Activated B cell treated with CpG ODN at 0.5 μM for 24 hours (primary cell): ENCODE results near the gene IRF5. TPM values are rescaled to one million over a fixed set of nuclear protein-coding genes. Genes with fewer than 3 reads are reported as not detected.

Source experiments
- ATAC-seq: fragments of 200-7000 bp; cut with Tn5 transposase; one replicate; pipeline ENCODE4 v1.10.0; 2021; ENCODE audit warnings: low read depth, mild to moderate bottlenecking, moderate library complexity
- CTCF ChIA-PET: fragments of 350-600 bp; sonication (Branson Sonifier 250); formaldehyde crosslinking; loops from one replicate; lab custom pipeline; 2021; ENCODE audit warnings: antibody characterized with exemption; lab: Charles Lee
- POLR2A ChIA-PET: fragments of 350-600 bp; sonication (Branson Sonifier 250); formaldehyde crosslinking; loops from one replicate; lab custom pipeline; 2021; ENCODE audit warnings: antibody characterized with exemption; lab: Charles Lee
- DNase-seq: peaks from one replicate; pipeline ENCODE4 v3.0.0; 2022
- H3K27ac Mint-ChIP-seq: one replicate; pipeline ENCODE4 v1.8.0; 2020; ENCODE audit warnings: mixed read lengths
- H3K27me3 Mint-ChIP-seq: one replicate; pipeline ENCODE4 v1.8.0; 2021; ENCODE audit warnings: mixed read lengths
- H3K36me3 Mint-ChIP-seq: one replicate; pipeline ENCODE4 v1.8.0; 2021; ENCODE audit warnings: low read depth, mixed read lengths
- H3K4me1 Mint-ChIP-seq: one replicate; pipeline ENCODE4 v1.8.0; 2021; ENCODE audit warnings: mixed read lengths
- H3K4me3 Mint-ChIP-seq: one replicate; pipeline ENCODE4 v1.8.0; 2020; ENCODE audit warnings: mild to moderate bottlenecking, mixed read lengths
- H3K9me3 Mint-ChIP-seq: one replicate; pipeline ENCODE4 v1.8.0; 2020; ENCODE audit warnings: mixed read lengths
- CTCF ChIP-seq: fragments of 200-600 bp; IDR thresholded peaks from one replicate; pipeline ENCODE4 v1.8.0; 2022; ENCODE audit warnings: antibody characterized with exemption, mild to moderate bottlenecking
- intact Hi-C: fragments of 100-400 bp; cut with micrococcal nuclease; formaldehyde crosslinking; loops from one replicate; pipeline ENCODE4 v1.15.1; 2024
- total RNA-seq: library from RNA; stranded (reverse); gene quantifications from 2 replicates; pipeline ENCODE4 v1.2.3, GENCODE V29; 2022

Gene IRF5
- total RNA-seq, 1 donor from 2014 or later, result 164 TPM

- DNase-seq, result no peak
Measured at GRCh38 chr7:128902761-128903585, 34.8 kb upstream of the IRF5 start.

GRCh38 chr7:128903621-128904361, 33.9 kb upstream of the IRF5 start:
- TF ChIP-seq CTCF, result no peak
- Mint-ChIP-seq H3K4me1 (peaks cover 8% of the 10 kb centered on the region), H3K27ac (no peak overlapping the region), H3K4me3 (no peak overlapping the region), H3K36me3 (no peaks in the 10 kb centered on the region), H3K9me3 (no peaks in the 10 kb centered on the region), H3K27me3 (no peaks in the 10 kb centered on the region)
- POLR2A ChIA-PET, result interaction anchor here (1.4 to 2.5 kb wide), 2 partner anchors 11 to 36 kb away, joined by 4 to 7 read pairs; no protein-coding TSS in a partner anchor
- ATAC-seq, result no peak
- DNase-seq, result no peak
- intact Hi-C loops, result loop anchor here (1.0 to 10.0 kb wide), 9 partner anchors 37 to 571 kb away; no protein-coding TSS in a partner anchor
- CTCF ChIA-PET, result interaction anchor here (0.9 to 2.6 kb wide), 7 partner anchors 20 to 306 kb away, joined by 3 to 18 read pairs (median 4); no protein-coding TSS in a partner anchor

More at GRCh38 chr7:128902761-128903585, 34.8 kb upstream of the IRF5 start:
- H3K27me3 Mint-ChIP-seq, result no peaks in the 10 kb centered on the region
- peaks cover 8% of the 10 kb centered on the region for H3K4me1 Mint-ChIP-seq
- H3K27ac Mint-ChIP-seq, result no peak overlapping the region
- peak overlapping the region; percentile 28 for H3K4me3 Mint-ChIP-seq
- no peak for ATAC-seq
- TF ChIP-seq CTCF, result no peak
- intact Hi-C loops, result loop anchor here (10.0 kb wide), 2 partner anchors 372 to 572 kb away; no protein-coding TSS in a partner anchor
- H3K9me3 Mint-ChIP-seq, result peaks cover 4% of the 10 kb centered on the region
- no peaks in the 10 kb centered on the region for H3K36me3 Mint-ChIP-seq
- CTCF ChIA-PET, result interaction anchor here (1.0 to 2.6 kb wide), 6 partner anchors 19 to 307 kb away, joined by 3 to 18 read pairs (median 4); no protein-coding TSS in a partner anchor
- POLR2A ChIA-PET, result interaction anchor here (1.4 to 2.5 kb wide), 2 partner anchors 12 to 37 kb away, joined by 4 to 7 read pairs; no protein-coding TSS in a partner anchor

- no peaks in the 10 kb centered on the region for H3K36me3 Mint-ChIP-seq
- intact Hi-C loops, result loop anchor here (1.0 to 10.0 kb wide), 9 partner anchors 36 to 570 kb away; no protein-coding TSS in a partner anchor
- no peak overlapping the region for H3K27ac Mint-ChIP-seq
- no peak overlapping the region for H3K4me3 Mint-ChIP-seq
- H3K27me3 Mint-ChIP-seq, result peaks cover 7% of the 10 kb centered on the region
- POLR2A ChIA-PET, result interaction anchor here (1.4 to 2.5 kb wide), 2 partner anchors 10 to 35 kb away, joined by 4 to 7 read pairs; no protein-coding TSS in a partner anchor
- CTCF ChIA-PET, result interaction anchor here (0.8 to 2.6 kb wide), 3 partner anchors 185 to 187 kb away, joined by 3 to 18 read pairs (median 5); no protein-coding TSS in a partner anchor
- H3K9me3 Mint-ChIP-seq, result no peaks in the 10 kb centered on the region
- ATAC-seq (peak; percentile 90), DNase-seq (no peak)
- H3K4me1 Mint-ChIP-seq, result peaks cover 8% of the 10 kb centered on the region
- TF ChIP-seq CTCF, result no peak
Measured at GRCh38 chr7:128904381-128905197, 33.1 kb upstream of the IRF5 start.

GRCh38 chr7:128906001-128906765, 31.5 kb upstream of the IRF5 start:
- intact Hi-C loops, result loop anchor here (10.0 kb wide), 2 partner anchors 369 to 569 kb away; no protein-coding TSS in a partner anchor
- POLR2A ChIA-PET, result no interaction called here
- Mint-ChIP-seq H3K4me1 (peaks cover 15% of the 10 kb centered on the region), H3K36me3 (no peaks in the 10 kb centered on the region), H3K27me3 (peaks cover 16% of the 10 kb centered on the region), H3K27ac (no peak overlapping the region), H3K9me3 (no peaks in the 10 kb centered on the region), H3K4me3 (no peak overlapping the region)
- CTCF ChIA-PET, result no interaction called here
- no peak for ATAC-seq
- no peak for DNase-seq
- no peak for TF ChIP-seq CTCF
